Left ventricle myocardium inferior (tissue), 1 donor: Measurements from ENCODE around the gene ST6GALNAC2. TPM values are rescaled to one million over a fixed set of nuclear protein-coding genes. Genes with fewer than 3 reads are reported as not detected.

Experiments
- DNase-seq: peaks from one replicate; pipeline ENCODE4 v3.0.0-alpha.2; 2020
- H3K27ac ChIP-seq: fragments of 200-600 bp; replicated peaks from 2 replicates; pipeline ENCODE4 v1.8.0; 2021
- H3K27me3 ChIP-seq: fragments of 200-600 bp; 2 replicates; pipeline ENCODE4 v1.8.0; 2021; ENCODE audit warnings: low read depth
- H3K36me3 ChIP-seq: fragments of 200-600 bp; 2 replicates; pipeline ENCODE4 v1.8.0; 2021
- H3K4me1 ChIP-seq: fragments of 200-600 bp; 2 replicates; pipeline ENCODE4 v1.8.0; 2021
- H3K4me3 ChIP-seq: fragments of 200-600 bp; 2 replicates; pipeline ENCODE4 v1.8.0; 2021; ENCODE audit warnings: mild to moderate bottlenecking, moderate library complexity
- H3K9me3 ChIP-seq: fragments of 200-600 bp; replicated peaks from 2 replicates; pipeline ENCODE4 v1.8.0; 2021
- CTCF ChIP-seq: fragments of 200-600 bp; IDR thresholded peaks from 2 replicates; pipeline ENCODE4 v1.8.0; 2021; ENCODE audit warnings: antibody characterized with exemption, mild to moderate bottlenecking, borderline replicate concordance
- intact Hi-C: fragments of 100-400 bp; cut with micrococcal nuclease; formaldehyde crosslinking; loops from one replicate; pipeline ENCODE4 v1.11.0; 2022
- total RNA-seq: library from RNA; stranded (reverse); fragmentation: NEBNext Ultra II Directional; extraction: Animal tissue kit (Norgen Biotek cat#: 25700); gene quantifications from one replicate; pipeline ENCODE4 v1.2.1, GENCODE V29; 2021
- donor health status: DM: no; HTN: yes; CAD: no; lungs with severe emphysema.

The ST6GALNAC2 gene
- total RNA-seq, 1 donor from 2014 or later, result 4.3 TPM

DNA sequence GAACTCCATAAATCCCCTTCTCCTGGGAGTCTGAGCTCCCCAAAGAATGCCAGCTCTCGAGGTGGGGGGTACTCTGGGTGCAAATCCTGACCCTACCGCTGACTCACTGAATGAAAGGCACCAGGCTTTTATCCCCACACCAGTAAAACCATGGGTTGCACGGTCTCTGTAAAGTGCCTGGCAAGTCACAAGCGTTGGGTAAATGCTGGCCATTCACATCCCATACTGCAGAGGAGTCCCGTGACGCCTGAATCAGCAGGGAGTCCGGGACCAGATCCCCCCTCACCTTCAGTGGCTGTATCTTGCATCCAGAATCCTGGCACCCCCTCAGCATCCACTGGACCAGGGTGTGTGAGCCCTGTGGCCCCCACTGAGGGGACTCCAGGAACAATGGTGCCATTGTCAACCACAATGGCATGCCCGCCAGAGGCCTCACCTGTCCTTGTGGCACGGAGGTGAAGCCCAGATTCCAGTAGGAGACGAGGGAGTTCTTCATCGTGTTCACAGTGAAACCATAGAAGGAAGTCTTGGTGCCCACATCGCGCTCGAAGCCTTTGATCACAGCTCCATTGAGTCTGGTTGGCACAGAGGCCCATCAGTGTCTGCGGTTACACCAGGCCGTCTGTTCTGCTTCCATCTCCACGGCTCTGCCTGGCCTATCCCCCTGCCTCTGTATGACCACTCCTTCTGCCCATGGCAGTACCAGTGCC lies 13.3 kb downstream of the ST6GALNAC2 start:
- intact Hi-C loops, result no loop called here
- Histone ChIP-seq H3K27ac (no peak overlapping the region), H3K4me3 (no peak overlapping the region), H3K27me3 (no peaks in the 10 kb centered on the region), H3K9me3 (no peaks in the 10 kb centered on the region), H3K36me3 (no peaks in the 10 kb centered on the region), H3K4me1 (peaks cover 15% of the 10 kb centered on the region)
- DNase-seq, result no peak
- no peak for TF ChIP-seq CTCF

GRCh38 chr17:76570877-76571471 lies 14.7 kb downstream of the ST6GALNAC2 start:
- no peaks in the 10 kb centered on the region for H3K9me3 ChIP-seq
- no peak overlapping the region for H3K4me3 ChIP-seq
- intact Hi-C loops, result no loop called here
- H3K4me1 ChIP-seq, result peaks cover 27% of the 10 kb centered on the region
- no peak for TF ChIP-seq CTCF
- H3K27me3 ChIP-seq, result no peaks in the 10 kb centered on the region
- H3K36me3 ChIP-seq, result peaks cover 4% of the 10 kb centered on the region
- no peak for DNase-seq
- H3K27ac ChIP-seq, result no peak overlapping the region

- TF ChIP-seq CTCF, result no peak
- H3K27ac ChIP-seq, result peak overlapping the region; percentile 16
- intact Hi-C loops, result no loop called here
- no peaks in the 10 kb centered on the region for H3K27me3 ChIP-seq
- H3K36me3 ChIP-seq, result peaks cover 9% of the 10 kb centered on the region
- no peak for DNase-seq
- peaks cover 32% of the 10 kb centered on the region for H3K4me1 ChIP-seq
- H3K4me3 ChIP-seq, result no peak overlapping the region
- no peaks in the 10 kb centered on the region for H3K9me3 ChIP-seq
Observed at GRCh38 chr17:76570457-76570856, 15.2 kb downstream of the ST6GALNAC2 start.

DNA sequence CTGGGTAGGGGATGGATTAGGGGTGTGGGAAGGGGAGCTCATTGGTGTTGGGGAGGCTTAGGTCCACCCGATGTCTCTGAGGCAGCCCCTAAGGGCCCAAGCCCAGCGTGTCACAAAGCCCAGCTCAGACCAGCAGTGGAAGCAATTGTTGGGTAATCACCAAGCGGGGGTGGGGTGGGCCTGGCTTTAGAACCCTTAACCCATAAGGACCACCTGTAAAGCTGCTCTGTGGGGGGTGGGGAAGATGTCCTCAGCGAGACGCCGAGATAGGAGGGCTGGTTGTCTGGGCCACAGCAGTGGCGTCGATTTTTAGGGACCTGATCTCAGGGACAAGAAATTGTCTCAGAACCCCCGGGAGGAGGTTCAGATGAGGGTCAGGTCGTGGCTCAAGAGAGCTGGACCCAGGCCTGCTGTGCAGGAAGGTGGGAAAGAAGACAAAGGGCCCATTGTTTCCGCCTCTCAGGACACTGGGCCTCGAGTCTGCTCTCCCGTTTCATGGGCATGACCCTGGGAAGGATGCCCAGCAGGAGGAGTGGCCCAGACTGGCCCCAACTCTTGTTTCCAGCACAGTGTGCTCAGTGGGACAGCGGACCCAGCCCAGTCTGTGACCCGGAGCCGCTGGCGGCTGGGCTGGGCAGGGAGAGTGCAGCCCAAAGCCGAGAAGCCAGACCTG lies 15.9 kb downstream of the ST6GALNAC2 start:
- H3K36me3 ChIP-seq, result peaks cover 12% of the 10 kb centered on the region
- H3K9me3 ChIP-seq, result no peaks in the 10 kb centered on the region
- TF ChIP-seq CTCF, result no peak
- intact Hi-C loops, result no loop called here
- H3K4me1 ChIP-seq, result peaks cover 34% of the 10 kb centered on the region
- peak overlapping the region; percentile 16 for H3K27ac ChIP-seq
- no peak overlapping the region for H3K4me3 ChIP-seq
- H3K27me3 ChIP-seq, result no peaks in the 10 kb centered on the region
- peak; percentile 46 for DNase-seq

DNA sequence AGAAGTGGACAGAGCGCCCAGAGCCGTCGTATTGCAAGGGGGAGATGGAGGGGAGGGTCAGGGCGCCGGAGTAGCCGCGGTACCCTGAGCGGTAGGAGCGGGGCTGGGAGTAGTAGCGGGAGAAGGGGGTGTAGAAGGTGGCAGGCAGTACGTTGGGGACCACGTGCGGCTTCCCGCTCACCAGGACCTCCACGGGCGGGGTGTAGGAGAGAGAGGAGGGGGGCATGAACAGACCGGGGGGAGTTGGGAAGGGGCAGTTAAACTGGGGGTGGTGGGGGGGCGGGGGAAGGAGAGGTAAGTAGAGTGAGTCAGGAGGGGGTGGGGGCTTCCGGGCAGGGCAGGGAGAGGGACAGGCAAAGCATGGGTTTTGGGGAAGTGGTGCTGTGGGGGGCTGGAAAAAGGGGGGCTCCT lies 16.8 kb downstream of the ST6GALNAC2 start:
- no peak overlapping the region for H3K27ac ChIP-seq
- no peaks in the 10 kb centered on the region for H3K27me3 ChIP-seq
- H3K9me3 ChIP-seq, result no peaks in the 10 kb centered on the region
- H3K36me3 ChIP-seq, result peaks cover 16% of the 10 kb centered on the region
- DNase-seq, result no peak
- intact Hi-C loops, result no loop called here
- H3K4me1 ChIP-seq, result peaks cover 34% of the 10 kb centered on the region
- TF ChIP-seq CTCF, result no peak
- no peak overlapping the region for H3K4me3 ChIP-seq
